GM21723 (cell line): ENCODE data around the gene GPR25.

Experiments used
- ATAC-seq: cut with Tn5 transposase; IDR thresholded peaks from one replicate; pipeline ENCODE4 v1.9.1; 2021; ENCODE audit warnings: mild to moderate bottlenecking, moderate library complexity; ENCODE audit not compliant: unreplicated experiment

The GPR25 gene

DNA sequence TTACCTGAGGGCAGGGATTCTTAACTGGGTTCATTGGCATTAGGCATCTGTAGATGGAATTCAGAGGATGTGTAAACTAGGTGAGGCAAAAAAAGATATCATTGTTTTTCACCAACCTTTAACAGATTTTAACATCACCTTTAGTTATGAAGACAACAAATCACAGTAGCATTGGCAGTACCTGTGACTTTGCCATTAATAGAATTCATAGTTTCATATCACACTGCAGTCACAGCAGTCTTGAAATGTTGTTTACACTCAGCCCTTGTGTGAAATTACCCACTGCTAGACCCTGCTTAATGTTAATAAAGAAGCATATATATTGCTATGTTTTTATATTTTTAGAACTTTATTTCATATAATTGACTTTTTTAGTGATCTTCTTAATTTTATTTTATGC, 20.2 kb downstream of the GPR25 start:
- no peak for ATAC-seq

DNA sequence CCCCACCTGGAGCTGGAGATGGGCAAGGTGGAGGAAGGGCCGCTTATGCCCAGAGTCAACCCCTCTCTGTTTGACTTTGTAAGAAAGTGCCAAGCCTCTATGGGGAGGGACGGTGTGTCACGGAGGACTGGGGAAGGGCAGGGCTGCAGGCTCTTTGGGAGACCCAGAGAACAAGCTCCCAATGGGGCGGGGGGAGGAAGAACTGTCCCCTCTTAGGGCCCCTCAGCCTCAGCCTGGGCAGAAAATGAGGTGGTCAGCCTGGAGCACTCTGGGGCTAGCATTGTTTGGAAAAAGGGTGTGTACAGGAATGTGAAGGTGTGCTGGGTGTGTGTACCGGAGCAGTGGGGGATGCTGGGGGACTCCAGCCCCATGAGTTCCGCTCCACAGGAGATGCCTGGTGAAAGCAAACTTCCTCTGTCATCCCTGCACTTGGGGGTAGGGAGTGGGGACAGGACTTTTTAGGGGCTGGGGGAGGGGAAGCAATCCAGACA, 20.7 kb downstream of the GPR25 start:
- ATAC-seq, result no peak

DNA sequence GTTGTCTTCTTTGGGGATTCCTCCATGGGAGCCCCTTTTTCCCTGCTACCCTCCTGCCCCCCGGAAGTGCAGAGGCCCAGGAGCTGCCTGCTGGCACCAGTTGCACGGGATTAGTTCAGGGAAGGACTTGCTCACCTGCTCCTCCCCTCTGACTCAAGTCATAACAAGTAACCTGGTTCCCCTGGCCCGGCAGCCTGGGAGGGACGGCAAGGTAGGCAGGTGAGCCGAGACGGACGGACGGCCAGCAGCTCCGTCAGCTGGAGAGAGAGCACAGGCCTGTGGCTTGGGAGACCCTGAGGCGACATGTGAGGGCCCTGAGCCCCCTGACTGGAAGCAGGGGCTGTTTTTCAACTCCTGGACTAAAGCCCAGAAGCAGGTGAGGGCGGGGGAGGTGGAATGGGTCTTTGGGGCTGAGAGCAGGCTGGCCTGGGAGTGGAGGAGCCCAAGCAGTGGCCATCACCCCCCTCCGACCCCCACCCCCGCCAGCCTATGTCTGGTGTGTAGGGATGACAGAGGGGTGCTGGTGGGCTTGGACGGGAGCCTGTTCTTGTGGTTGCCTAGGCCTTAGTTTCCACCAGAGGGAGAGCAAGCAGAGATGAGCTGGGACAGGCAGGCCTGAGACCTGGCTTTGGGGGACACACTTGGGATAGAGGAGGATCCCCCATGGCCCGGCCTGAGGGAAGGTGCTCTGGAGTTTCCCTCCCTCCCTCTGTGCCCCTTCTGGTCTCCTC, 22.1 kb downstream of the GPR25 start, which contains the start of gene INAVA:
Gene INAVA, plus strand, starts transcription at position 189 of the 731 bp plus-strand sequence. CDS start 3,501 bp downstream, outside the sequence.
- no peak for ATAC-seq

DNA sequence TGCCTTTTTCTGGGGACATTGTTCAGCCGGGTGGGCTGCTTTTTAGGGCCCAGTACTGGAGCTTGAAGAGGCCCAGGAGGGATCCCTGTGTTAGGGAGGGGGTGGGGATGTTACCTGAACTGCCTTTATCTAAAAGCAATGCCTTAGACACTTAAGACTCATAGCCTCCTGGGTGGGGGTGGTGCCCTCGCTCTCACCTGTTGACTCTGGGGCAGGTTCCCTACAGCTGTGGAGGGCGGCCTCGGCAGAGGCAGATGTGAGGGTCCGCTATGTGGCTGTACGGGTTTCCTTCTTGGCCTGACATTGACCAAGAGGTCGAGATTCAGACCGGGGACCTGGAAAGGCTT, 22.6 kb downstream of the GPR25 start:
- no peak for ATAC-seq

DNA sequence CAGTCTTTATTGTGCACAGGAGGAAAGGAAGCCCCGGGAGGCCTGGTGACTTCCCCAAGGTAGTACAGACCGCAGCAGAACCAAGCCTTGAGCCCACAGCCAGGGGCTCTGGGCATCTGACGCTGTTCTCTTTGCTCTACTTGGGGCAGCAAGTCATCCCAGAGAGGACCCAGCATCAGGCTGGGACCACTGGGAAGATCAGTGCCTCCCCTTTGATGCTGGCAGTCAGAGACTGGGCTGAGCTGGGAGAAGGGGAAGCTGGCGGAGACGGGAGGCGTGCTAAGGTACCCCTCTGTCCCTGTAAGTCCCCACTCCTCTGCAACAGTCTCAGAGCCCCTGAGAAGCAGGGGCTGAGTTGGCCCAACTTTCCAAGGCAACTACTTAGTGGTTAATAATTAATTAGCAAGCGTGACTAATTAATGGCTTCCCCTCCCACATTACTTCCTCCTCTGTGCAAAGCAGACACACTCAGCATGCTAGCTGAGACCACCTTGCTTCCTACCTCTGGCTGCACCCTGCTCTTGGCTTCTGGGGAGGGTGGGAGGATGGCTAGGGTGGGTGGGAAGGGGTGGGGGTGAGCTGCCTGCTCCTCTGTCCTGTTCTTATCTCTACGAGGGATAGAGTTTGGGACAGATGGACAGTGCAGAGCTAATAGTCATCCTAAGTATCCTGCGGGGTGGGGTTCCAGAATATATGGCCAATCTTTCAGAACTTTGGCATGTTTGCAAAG, 23.2 kb downstream of the GPR25 start:
- ATAC-seq, result no peak

DNA sequence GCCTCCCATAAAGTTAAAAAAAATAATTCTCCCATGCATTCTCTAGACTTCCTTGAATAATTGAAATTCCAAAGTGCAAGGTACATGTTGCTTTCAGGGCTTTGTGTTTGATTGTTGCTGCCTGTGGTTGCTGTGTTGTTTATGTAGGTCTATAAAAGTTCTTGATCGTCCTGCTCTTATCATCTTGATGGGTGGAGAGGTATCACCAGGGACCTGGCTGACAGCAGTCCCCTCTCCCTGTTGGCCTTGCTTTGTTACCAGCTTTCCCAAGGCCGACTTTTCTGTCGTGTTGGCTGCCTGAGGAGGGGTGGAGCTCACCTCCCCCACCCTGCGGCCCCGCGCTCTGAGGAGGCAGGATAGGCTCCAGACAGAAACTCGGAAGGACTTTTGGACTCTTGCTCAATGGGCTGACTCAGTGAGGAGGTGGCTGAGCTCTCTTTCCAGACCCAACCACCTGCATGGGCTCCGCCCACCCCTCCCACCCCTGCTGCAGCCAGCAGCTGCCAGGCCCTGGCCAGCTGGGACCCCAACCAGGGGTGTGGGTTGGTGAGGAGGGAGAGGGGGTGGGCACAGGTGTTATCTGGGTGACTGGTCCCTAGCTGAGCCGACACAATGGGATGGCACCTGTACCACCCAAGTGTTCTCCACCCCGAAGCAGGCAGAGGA, 23.9 kb downstream of the GPR25 start:
- no peak for ATAC-seq

DNA sequence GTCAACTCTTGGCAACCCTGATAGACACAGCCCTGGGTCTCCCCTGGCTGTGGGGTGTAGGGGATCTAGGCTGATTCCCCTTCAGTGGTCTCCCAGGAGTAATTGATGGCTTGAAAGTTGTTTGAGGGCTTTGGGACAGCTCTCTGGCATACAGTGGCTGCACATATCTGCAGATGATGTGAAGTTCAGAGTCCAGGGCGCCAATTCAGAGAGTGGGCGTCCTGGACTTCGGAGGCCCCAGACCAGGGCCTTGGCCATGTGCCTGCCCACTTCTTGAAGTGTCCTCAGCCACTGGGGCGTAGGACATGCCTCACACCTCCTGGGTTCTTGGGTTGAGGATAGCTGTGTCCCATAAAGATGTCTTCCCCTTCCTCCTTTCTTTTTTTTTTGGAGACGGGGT, 24.5 kb downstream of the GPR25 start:
- ATAC-seq, result no peak

DNA sequence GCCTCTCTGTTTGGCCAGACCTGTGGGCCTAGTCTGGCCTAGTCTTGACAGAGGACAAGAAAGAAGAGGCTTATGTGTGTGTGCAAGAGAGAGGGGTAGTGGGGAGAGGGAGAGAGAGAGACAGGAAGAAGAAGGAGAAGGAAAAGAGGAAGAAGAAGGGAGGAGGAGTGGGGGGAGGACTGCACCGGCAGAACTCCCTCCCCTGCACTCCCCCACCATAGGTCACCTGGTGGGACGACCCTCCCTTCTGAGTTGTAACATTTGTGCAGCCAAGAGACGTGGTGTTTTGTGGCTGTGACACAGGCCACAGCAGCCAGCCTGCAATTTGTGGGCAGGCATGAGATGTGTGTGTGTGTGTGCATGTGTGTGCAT, 26.2 kb downstream of the GPR25 start:
- no peak for ATAC-seq

DNA sequence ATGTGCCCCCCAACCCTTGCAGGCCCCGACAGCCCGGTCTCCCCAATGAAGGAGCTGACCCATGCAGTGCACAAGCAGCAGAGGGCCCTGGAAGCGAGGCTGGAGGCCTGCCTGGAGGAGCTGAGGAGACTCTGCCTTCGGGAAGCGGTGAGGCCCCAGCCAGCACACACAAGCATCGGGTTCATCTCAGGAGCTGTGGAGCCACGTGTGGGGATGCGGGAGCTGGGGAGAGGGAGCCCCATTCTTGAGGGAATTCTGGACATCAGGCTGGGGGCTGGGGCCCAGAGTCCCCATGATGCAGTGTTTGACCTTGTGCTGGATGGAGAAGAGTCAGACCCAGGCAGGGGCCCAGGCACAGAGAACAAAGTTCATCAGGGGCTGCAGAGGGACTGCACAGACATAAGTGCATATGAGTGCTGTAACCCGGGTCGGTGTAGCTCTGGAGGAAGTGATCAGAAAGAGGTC, 26.7 kb downstream of the GPR25 start:
- no peak for ATAC-seq

DNA sequence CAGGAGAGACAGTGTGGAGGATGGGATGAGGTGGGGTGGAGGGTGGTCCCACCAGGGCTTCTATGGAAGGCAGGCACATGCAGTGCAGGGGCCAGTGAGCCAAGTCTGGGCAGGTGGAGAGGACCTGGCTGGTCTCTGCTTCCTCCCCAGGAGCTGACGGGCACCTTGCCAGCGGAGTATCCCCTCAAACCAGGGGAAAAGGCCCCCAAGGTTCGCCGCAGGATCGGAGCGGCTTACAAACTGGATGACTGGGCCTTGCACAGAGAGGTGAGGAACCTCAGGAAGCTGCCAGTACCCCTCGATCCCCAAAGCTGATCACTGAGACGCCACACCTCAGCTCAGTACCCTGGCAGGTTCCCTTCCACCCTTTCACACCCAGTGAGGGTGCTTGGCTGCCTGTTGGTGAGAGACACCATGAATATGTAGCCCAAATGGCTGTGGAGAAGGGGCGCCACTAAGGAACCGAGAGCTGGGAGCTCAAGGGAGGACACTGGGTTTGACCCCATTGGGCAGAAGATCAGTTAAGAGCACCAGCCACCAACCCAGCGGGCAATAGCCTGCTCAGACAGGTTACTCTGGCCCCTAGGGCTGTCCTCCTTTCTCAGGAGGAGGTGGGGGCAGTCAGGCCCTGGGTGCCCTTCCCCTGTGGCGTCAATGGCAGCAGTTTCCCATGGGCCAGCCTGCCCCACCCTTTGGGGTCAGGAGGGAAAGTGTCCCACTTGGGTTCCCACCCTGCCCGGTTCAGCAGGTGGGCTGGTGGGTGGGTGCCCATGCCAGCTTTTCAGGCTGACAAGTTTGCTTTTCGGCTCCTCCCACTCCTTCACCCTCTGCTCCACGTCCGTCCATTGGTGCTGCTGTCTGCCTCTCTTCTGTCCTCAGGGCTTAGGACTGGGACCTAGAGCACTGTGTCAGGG, 27.4 kb downstream of the GPR25 start:
- ATAC-seq, result no peak

DNA sequence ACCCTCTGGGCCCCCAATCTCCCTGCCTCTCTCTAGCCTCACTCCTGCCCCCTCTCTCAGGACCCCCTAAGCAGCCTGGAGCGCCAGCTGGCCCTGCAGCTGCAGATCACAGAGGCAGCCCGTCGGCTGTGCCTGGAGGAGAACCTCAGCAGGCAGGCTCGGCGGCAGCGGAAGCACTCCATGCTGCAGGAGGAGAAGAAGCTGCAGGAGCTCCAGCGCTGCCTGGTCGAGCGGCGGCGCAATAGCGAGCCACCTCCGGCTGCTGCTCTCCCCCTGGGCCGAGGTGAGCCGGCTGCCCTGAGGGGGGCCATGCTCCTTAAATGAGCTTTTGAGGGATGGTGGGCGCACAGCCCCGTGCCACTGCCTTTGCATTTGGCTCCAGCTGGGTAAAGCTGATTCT, 28.1 kb downstream of the GPR25 start:
- ATAC-seq, result no peak

DNA sequence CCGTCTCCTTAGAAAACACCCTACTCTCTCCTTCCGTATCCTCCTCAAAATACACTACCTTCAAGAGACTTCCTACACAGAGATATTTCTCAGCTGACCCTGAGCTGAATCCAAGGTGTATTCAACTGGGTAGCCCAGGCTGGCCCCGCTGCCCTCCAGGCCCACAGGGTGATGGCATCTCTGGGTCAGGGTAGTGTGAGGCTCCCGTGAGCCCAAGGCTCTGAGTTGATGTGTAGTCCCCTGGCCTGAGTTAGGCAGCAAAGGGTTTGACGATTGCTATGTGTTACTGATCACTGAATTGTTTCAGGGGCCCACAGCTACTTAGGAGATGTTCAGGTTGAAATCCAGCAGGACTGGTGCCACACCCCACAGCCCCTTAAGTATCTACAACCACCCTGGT, 28.6 kb downstream of the GPR25 start:
- no peak for ATAC-seq

DNA sequence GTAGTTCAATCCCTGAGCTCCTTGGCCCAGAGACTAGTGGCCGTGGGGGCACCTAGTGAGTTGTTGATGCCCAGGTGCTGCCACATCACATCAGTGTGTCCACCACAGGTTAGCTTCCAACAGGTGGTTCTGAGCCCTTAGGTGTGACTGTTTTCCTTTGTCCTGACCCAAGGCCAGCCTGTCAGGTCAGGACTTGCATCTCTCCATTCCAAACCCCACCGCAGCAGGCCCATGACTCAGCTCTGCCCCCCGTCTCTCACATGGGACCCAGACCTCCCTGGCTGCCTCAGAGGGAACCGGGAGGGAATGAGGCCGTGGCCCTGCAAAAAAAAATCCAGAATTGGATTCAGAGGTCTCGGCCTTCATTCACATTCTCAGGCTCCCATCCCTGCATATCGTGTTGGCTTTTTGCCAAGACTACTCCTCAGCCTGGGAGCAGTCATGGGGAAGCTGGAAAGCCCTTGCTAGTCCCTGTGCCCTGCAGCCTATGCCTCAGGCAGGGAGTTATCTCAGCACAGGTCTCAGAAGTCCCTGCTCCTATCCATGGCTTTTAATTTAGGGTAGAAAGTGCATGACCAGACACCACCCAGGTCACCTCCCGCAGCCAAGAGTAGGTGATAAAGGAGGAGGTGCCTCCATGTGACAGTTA, 29.1 kb downstream of the GPR25 start:
- ATAC-seq, result no peak

DNA sequence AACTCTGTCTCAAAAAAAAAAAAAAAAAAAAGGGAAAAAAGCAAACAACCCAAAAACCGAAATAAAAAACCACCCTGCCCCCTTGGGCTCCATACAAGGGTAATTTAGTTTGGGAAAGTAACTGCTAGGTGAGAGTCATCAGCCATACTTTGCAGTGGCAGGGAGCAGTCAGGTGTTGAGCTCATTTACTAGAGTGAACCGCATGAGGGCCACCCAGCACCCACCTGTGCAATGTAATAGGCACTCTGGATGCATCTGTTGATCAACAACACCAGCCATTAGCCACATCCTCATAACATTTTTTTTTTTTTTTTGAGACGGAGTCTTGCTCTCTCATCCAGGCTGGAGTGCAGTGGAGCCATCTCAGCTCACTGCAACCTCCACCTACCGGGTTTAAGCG, 31.0 kb downstream of the GPR25 start:
- no peak for ATAC-seq

DNA sequence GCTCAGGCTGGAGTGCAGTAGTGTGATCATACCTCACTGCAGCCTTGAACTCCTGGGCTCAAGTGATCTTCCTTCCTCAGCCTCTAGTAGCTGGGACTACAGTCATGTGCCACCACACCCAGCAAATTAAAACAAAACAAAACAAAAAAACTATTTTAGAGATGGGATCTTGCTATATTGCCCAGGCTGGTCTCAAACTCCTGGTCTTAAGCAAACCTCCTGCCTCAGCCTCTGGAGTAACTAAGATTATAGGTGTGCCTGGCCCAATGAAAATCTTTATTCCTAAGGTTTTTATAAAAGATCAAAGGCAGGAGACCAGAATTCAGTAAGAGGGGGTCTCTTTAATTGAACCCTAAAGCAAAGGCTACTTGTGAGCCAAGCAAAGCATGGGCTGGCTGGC, 32.0 kb downstream of the GPR25 start:
- ATAC-seq, result no peak

DNA sequence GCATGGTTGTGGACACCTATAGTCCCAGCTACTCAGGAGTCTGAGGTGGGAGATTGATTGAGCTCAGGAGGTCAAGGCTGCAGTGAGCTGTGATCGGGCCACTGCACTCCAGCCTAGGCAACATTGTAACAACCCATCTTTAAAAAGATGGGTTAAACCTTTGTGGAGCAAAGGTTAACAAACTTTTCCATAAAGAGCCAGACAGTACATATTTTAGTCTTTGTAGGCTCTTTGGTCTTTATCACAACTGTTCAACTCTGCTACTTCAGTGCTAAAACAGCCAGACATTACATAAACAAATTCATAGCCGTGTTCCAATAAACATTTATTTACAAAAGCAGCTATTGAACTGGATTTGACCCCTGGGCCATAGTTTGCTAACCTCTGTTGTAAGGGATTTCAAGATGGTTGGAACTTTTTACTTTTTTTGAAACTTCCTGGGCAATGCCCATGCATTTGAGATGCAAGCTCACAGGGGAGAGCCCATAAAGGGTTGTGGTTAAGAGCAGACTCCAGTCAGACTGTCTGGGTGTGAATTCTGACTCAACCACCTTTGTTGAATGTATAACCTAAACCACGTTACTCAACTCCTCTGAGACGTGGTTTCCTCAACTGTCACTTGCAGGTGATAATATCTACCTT, 32.8 kb downstream of the GPR25 start:
- ATAC-seq, result peak; percentile 51

DNA sequence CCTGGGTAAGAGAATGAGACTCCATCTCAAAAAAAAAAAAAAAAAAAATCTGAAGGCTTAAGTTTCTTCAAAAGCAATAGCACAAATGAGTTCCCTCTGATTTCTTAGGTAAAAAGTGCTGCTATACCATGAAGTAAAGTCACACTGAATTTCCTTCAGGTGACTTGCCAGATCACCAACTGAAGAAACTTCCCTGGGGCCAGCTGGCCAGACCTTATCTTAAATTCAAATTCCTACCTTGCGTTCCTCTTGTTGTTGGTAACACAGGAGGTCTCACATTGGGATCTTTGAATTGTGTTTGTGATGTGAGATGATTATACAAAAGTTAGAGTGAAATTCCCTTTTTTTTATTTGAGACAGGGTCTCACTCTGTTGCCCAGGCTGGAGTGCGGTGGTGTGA, 33.7 kb downstream of the GPR25 start:
- ATAC-seq, result no peak

DNA sequence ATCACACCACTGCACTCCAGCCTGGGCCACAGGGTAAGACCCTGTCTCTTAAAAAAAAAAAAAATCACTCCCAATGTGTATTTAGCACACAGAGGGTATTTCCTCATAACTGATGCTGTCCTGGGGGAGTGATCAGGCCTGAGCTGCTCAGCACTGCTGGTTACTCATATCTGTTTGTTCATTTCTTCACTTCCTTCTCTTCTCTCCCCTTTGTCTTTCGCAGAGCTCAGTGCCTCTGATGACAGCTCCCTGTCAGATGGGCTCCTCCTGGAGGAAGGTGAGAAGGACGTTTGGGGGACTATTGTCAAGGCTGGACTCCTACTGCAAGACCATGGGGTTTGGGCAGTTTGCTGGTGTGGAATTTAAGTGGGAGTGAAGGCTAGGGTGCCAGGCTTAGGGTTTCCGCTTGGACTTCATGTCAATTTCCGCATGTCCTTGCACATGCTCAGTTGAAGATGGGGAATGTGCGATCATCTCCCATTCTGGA, 34.9 kb downstream of the GPR25 start:
- peak; percentile 68 for ATAC-seq

DNA sequence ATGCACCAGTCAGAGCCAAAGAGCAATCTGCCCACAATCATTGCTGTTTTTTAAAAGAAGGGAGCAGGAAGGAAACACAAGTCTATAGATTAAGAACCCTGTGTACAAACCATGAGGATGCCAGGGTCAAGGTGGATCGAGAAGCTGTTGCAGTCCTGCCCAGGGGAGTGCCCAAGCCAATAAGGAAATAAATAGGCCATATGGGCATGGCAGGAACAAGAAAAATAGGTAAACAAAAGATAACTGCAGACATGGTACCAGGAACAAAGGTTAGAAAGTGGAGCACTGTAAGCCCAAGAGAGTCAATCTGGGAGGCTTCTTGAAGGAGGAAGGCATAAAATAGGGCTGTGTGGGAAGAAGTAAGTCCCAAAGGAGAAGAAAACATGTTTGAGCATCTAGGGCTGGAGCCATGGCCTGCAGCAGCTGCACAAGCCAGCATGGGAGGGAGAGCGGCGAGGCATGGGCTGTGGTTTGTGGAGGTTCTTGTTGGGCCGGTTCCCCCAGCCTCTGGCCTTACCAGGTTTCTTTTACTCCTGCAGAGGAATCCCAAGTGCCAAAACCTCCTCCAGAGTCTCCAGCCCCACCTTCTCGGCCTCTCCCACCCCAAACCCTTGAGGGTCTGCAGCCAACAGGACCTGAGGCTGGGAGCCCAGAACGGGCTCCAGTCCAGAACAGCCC, 35.5 kb downstream of the GPR25 start:
- no peak for ATAC-seq
